Urinary bladder (tissue), 4 donors: Measurements from ENCODE around the gene GRAMD4. TPM values are rescaled to one million over a fixed set of nuclear protein-coding genes. Genes with fewer than 3 reads are reported as not detected.

ENCODE experiments used
- DNase-seq: peaks from one replicate; pipeline ENCODE4 v3.0.0-alpha.2; 2015; ENCODE audit errors: extremely low spot score
- H3K27ac ChIP-seq: one replicate; pipeline ENCODE4 v1.5.1; 2013; ENCODE audit warnings: low read depth, mild to moderate bottlenecking, moderate library complexity
- H3K36me3 ChIP-seq: one replicate; pipeline ENCODE4 v1.6.1; 2013; ENCODE audit warnings: mild to moderate bottlenecking, moderate library complexity; ENCODE audit not compliant: insufficient read depth
- H3K4me1 ChIP-seq: one replicate; pipeline ENCODE4 v1.6.1; 2013; ENCODE audit warnings: mild to moderate bottlenecking, moderate library complexity; ENCODE audit not compliant: insufficient read depth
- H3K4me3 ChIP-seq: one replicate; pipeline ENCODE4 v1.5.1; 2013; ENCODE audit warnings: low read depth, low read length
- WGBS: extraction: QIAGEN DNeasy Blood & Tissue Kit; methylation state at CpG from one replicate; pipeline ENCODE4 v1.1.7; 2013; 5-methylcytosine and 5-hydroxymethylcytosine counted together
- polyA plus RNA-seq: library from polyadenylated mRNA; stranded (reverse); fragments of 200-250 nt; gene quantifications from one replicate; pipeline ENCODE4 v1.2.3, GENCODE V29; 2013
- total RNA-seq: library from RNA; depleted of rRNA; stranded (reverse); fragments of >200 nt; gene quantifications from one replicate; pipeline ENCODE4 v1.2.3, GENCODE V29; 2014
- donor health status: healthy with polysubstance abuse.
- donor health status: healthy.

Gene GRAMD4
- total and polyA plus RNA-seq, 2 donors = 10.9 to 13.1 TPM

DNA sequence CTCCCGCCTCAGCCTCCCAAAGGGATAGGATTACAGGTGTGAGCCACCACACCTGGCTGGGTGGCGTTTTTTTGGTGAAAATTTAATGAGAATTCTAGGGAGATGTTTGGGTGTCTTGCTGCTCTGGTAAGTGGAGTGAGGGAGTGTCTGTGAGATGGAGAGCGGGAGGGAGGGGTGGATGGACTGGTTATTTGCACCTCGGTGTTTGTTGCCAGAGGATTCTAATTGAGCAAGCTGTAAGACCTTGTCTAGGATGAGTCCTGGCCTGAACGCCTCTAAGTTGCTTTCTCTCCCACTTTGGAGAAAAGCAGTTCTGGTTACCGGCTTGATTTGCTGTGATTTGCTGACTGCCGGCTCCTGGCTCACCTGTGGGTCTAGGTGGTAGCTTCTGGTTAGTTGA lies 22.0 kb upstream of the GRAMD4 start:
- Histone ChIP-seq H3K27ac (no peak overlapping the region), H3K36me3 (no peaks in the 10 kb centered on the region), H3K4me3 (no peak overlapping the region), H3K4me1 (no peaks in the 10 kb centered on the region)
- WGBS = 86% methylated on average over 7 of the region's 7 CpGs
- DNase-seq = no peak

- Histone ChIP-seq H3K36me3 (no peaks in the 10 kb centered on the region), H3K4me1 (no peaks in the 10 kb centered on the region), H3K4me3 (no peak overlapping the region), H3K27ac (no peak overlapping the region)
- no peak for DNase-seq
- 86% methylated on average over 18 of the region's 18 CpGs for WGBS
These were observed 21.3 kb upstream of the GRAMD4 start for GRCh38 chr22:46598737-46599424.

- WGBS = 65% methylated on average over 15 of the region's 15 CpGs
- DNase-seq = no peak
- H3K4me1 ChIP-seq = no peaks in the 10 kb centered on the region
- no peak overlapping the region for H3K27ac ChIP-seq
- no peak overlapping the region for H3K4me3 ChIP-seq
- no peaks in the 10 kb centered on the region for H3K36me3 ChIP-seq
These were observed 19.9 kb upstream of the GRAMD4 start for GRCh38 chr22:46600273-46600796.

- no peaks in the 10 kb centered on the region for H3K4me1 ChIP-seq
- DNase-seq = no peak
- H3K4me3 ChIP-seq = no peak overlapping the region
- WGBS = 93% methylated on average over 15 of the region's 15 CpGs
- no peaks in the 10 kb centered on the region for H3K36me3 ChIP-seq
- no peak overlapping the region for H3K27ac ChIP-seq
These were observed 18.2 kb upstream of the GRAMD4 start for GRCh38 chr22:46602025-46602424.

GRCh38 chr22:46604306-46604690 lies 15.9 kb upstream of the GRAMD4 start:
- WGBS = 46% methylated on average over 8 of the region's 8 CpGs
- Histone ChIP-seq H3K4me3 (no peak overlapping the region), H3K4me1 (no peaks in the 10 kb centered on the region), H3K36me3 (no peaks in the 10 kb centered on the region), H3K27ac (no peak overlapping the region)
- no peak for DNase-seq

DNA sequence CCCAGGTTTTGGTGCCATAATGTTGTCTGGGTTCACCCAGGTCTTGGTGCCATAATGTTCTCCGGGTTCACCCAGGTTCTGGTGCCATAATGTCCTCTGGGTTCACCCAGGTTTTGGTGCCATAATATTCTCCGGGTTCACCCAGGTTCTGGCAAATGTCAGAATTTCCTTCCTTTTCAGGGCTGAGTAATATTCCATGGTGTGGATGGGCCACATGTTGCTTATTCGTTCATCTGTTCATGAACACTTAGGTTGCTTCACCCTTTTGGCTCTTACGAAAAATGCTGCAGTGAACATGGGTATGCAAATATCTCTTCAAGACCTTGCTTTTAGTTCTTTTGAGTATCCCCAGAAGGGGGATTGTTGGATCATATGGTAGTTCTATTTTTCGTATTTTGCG lies 15.1 kb upstream of the GRAMD4 start:
- 98% methylated on average over 6 of the region's 6 CpGs for WGBS
- Histone ChIP-seq H3K4me3 (no peak overlapping the region), H3K4me1 (no peaks in the 10 kb centered on the region), H3K36me3 (no peaks in the 10 kb centered on the region), H3K27ac (no peak overlapping the region)
- no peak for DNase-seq

GRCh38 chr22:46606886-46607285 lies 13.3 kb upstream of the GRAMD4 start:
- no peak overlapping the region for H3K27ac ChIP-seq
- H3K4me1 ChIP-seq = no peaks in the 10 kb centered on the region
- DNase-seq = no peak
- H3K36me3 ChIP-seq = no peaks in the 10 kb centered on the region
- 73% methylated on average over 9 of the region's 9 CpGs for WGBS
- H3K4me3 ChIP-seq = no peak overlapping the region

DNA sequence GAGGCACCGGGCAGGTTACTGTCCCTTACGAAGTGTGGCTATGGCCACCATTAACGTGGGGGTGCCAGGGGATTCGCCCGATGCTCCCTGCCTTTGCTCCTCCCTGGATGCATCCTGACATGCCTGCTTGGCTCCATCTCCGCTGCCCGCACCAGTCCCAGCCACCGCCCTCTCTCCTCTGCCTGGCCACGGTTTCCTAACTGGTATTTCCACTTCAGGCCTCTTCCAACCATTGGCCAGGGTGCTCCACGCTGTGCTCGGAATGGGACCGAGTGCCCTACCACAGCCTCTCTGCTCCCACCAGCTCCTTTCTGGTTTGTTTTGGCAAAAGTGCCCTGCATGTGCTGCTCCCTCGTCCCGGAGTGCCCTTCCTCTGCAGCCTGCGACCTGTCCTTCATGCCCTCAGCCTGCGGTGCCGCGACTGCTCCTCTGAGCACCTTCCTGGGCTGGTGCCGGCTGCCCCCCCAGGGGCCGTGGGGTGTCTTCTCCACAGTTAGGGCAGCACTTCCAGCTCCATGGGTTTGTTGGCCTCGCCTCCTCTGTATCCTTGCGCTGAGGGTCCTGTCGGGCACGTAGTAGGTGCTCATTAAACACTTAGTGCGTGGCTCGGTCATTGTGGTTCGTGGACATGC lies 12.6 kb upstream of the GRAMD4 start:
- no peak overlapping the region for H3K27ac ChIP-seq
- no peak for DNase-seq
- no peaks in the 10 kb centered on the region for H3K4me1 ChIP-seq
- no peaks in the 10 kb centered on the region for H3K36me3 ChIP-seq
- H3K4me3 ChIP-seq = no peak overlapping the region
- 91% methylated on average over 27 of the region's 27 CpGs for WGBS

- H3K4me3 ChIP-seq = no peak overlapping the region
- DNase-seq = no peak
- H3K4me1 ChIP-seq = no peaks in the 10 kb centered on the region
- WGBS = 85% methylated on average over 17 of the region's 17 CpGs
- H3K36me3 ChIP-seq = no peaks in the 10 kb centered on the region
- H3K27ac ChIP-seq = no peak overlapping the region
These were observed 11.0 kb upstream of the GRAMD4 start for GRCh38 chr22:46609175-46609690.

- Histone ChIP-seq H3K4me3 (no peak overlapping the region), H3K36me3 (no peaks in the 10 kb centered on the region), H3K27ac (no peak overlapping the region), H3K4me1 (no peaks in the 10 kb centered on the region)
- DNase-seq = no peak
- WGBS = 91% methylated on average over 14 of the region's 14 CpGs
These were observed 10.4 kb upstream of the GRAMD4 start for GRCh38 chr22:46609724-46610201.

DNA sequence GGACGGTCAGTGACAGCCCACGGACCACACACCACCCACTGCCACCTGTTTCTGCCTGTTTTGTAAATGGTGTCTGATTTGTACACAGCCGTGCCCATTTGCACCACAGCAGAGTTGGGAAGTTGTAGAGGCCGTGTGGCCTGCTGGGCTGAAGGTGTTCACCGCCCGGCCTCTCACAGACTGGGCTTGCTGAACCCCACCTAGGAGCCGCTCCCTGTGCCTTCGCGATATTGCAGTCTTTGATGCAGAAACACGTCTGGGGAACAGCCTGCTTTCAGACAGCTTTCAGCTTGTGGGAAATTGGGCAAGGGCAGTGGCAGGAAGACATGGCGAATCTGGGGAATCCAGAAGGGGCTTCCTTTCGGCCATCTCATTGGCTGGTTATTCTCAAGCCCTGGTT lies 9.8 kb upstream of the GRAMD4 start:
- 90% methylated on average over 12 of the region's 12 CpGs for WGBS
- H3K4me1 ChIP-seq = no peaks in the 10 kb centered on the region
- DNase-seq = no peak
- H3K27ac ChIP-seq = no peak overlapping the region
- no peak overlapping the region for H3K4me3 ChIP-seq
- no peaks in the 10 kb centered on the region for H3K36me3 ChIP-seq

GRCh38 chr22:46611189-46611588 lies 9.0 kb upstream of the GRAMD4 start:
- 91% methylated on average over 7 of the region's 7 CpGs for WGBS
- no peak for DNase-seq
- H3K27ac ChIP-seq = no peak overlapping the region
- no peak overlapping the region for H3K4me3 ChIP-seq
- H3K4me1 ChIP-seq = no peaks in the 10 kb centered on the region
- no peaks in the 10 kb centered on the region for H3K36me3 ChIP-seq

- H3K36me3 ChIP-seq = no peaks in the 10 kb centered on the region
- H3K4me1 ChIP-seq = no peaks in the 10 kb centered on the region
- DNase-seq = no peak
- no peak overlapping the region for H3K27ac ChIP-seq
- no peak overlapping the region for H3K4me3 ChIP-seq
- WGBS = 74% methylated on average over 13 of the region's 13 CpGs
These were observed 7.8 kb upstream of the GRAMD4 start for GRCh38 chr22:46612341-46612903.
